Testis (tissue), 2 donors: ENCODE results near the gene ELF5.

Experiments
- CTCF ChIP-seq, 3 experiments: fragments of 450-650 bp in 2 of 3; fragments of 200-600 bp in 1 of 3; sonication (generic) in 1 of 3; IDR thresholded peaks; one replicate each; pipeline ENCODE4 v1.5.1; 2016 to 2019; ENCODE audit warnings: antibody characterized with exemption in 3 of 3, mild to moderate bottlenecking in 2 of 3, moderate library complexity in 1 of 3
- POLR2A ChIP-seq: fragments of 450-650 bp; IDR thresholded peaks from one replicate; pipeline ENCODE4 v1.6.1; 2017; ENCODE audit warnings: antibody characterized with exemption, mild to moderate bottlenecking, moderate library complexity

DNA sequence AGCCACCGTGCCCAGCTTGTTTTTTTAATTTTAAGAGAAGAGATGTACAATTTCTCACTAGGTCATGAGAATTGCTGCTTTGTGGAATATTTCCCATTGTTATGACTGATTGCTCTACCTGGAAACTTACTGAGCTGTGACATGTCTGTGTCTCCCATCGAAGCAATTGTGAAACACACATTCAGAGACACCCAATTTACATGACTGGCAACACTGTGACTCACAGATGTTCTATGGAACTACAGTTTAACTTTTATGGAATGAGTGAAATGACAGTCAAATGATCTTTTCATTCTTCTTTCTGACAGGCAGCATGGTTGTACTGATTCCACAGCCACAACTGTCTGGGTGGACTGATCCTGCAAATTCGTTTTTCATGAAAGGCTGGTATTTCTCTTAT lies 32.3 kb downstream of the ELF5 start:
- no peak for TF ChIP-seq CTCF (IDR thresholded peaks at IDR 0.05)
- TF ChIP-seq POLR2A = no peak
